Activated T-helper 2 cell treated with anti-CD3 and anti-CD28 coated beads, Interferon-gamma antibody, Interleukin-2, Interleukin-4, amounts not matched to agents 10 μg/mL and 5 μg/mL and 100 μg/mL, durations not matched to agents 14 hours and 24 hours and 36 hours (primary cell): Measurements from ENCODE around the gene IGSF3. TPM values are rescaled to one million over a fixed set of nuclear protein-coding genes. Genes with fewer than 3 reads are reported as not detected.
A peak's percentile ranks its signal among the peaks of the same experiment; 100 is the strongest.
"Not testable (repeated sequence)": the region's sequence is repeated elsewhere in the genome, so short reads cannot be mapped to it uniquely, and the experiment has no call there.

ENCODE experiments used
- DNase-seq: peaks from one replicate; pipeline ENCODE4 v3.0.0; 2021; ENCODE audit warnings: low spot score
- H3K27ac Mint-ChIP-seq: one replicate; pipeline ENCODE4 v1.8.0; 2021; ENCODE audit warnings: mixed read lengths
- H3K27me3 Mint-ChIP-seq: one replicate; pipeline ENCODE4 v1.8.0; 2021; ENCODE audit warnings: low read depth, mixed read lengths
- H3K36me3 Mint-ChIP-seq: one replicate; pipeline ENCODE4 v1.8.0; 2021; ENCODE audit warnings: low read depth, mixed read lengths
- H3K4me1 Mint-ChIP-seq: one replicate; pipeline ENCODE4 v1.8.0; 2021; ENCODE audit warnings: low read depth, mixed read lengths
- H3K4me3 Mint-ChIP-seq: one replicate; pipeline ENCODE4 v1.8.0; 2021; ENCODE audit warnings: low read depth, mild to moderate bottlenecking, moderate library complexity, mixed read lengths
- H3K9me3 Mint-ChIP-seq: one replicate; pipeline ENCODE4 v1.8.0; 2021; ENCODE audit warnings: mixed read lengths
- intact Hi-C: fragments of 100-400 bp; cut with micrococcal nuclease; formaldehyde crosslinking; loops from one replicate; pipeline ENCODE4 v1.15.1; 2023
- total RNA-seq: library from RNA; stranded (reverse); gene quantifications from 2 replicates; pipeline ENCODE4 v1.2.3, GENCODE V29; 2022

The IGSF3 gene
- total RNA-seq, 1 donor from 2014 or later: 4.6 TPM

GRCh38 chr1:116630057-116630456 is 37.5 kb downstream of the IGSF3 start:
- H3K4me1 Mint-ChIP-seq: peaks cover 33% of the 10 kb centered on the region
- DNase-seq, H3K27me3 Mint-ChIP-seq, H3K27ac Mint-ChIP-seq, H3K4me3 Mint-ChIP-seq, H3K9me3 Mint-ChIP-seq, H3K36me3 Mint-ChIP-seq, intact Hi-C loops: not testable (repeated sequence)

- intact Hi-C loops, H3K36me3 Mint-ChIP-seq, H3K27ac Mint-ChIP-seq: not testable (repeated sequence)
These were observed 38.1 kb downstream of the IGSF3 start for GRCh38 chr1:116629441-116629840.

GRCh38 chr1:116628448-116628847 is 39.1 kb downstream of the IGSF3 start:
- Mint-ChIP-seq H3K27ac (peak overlapping the region; percentile 50), H3K4me3 (no peak overlapping the region), H3K36me3 (no peaks in the 10 kb centered on the region), H3K9me3 (no peaks in the 10 kb centered on the region), H3K27me3 (no peaks in the 10 kb centered on the region), H3K4me1 (peaks cover 31% of the 10 kb centered on the region)
- intact Hi-C loops: no loop called here
- no peak for DNase-seq

More at GRCh38 chr1:116629441-116629840, 38.1 kb downstream of the IGSF3 start:
- peaks cover 34% of the 10 kb centered on the region for H3K4me1 Mint-ChIP-seq
- not testable (repeated sequence) for H3K9me3 Mint-ChIP-seq, H3K4me3 Mint-ChIP-seq, H3K27me3 Mint-ChIP-seq, DNase-seq

GRCh38 chr1:116627357-116627756 is 40.2 kb downstream of the IGSF3 start:
- peaks cover 28% of the 10 kb centered on the region for H3K4me1 Mint-ChIP-seq
- H3K9me3 Mint-ChIP-seq, intact Hi-C loops, H3K27ac Mint-ChIP-seq, H3K4me3 Mint-ChIP-seq, H3K36me3 Mint-ChIP-seq, DNase-seq, H3K27me3 Mint-ChIP-seq: not testable (repeated sequence)

- DNase-seq, H3K27me3 Mint-ChIP-seq, H3K4me3 Mint-ChIP-seq, intact Hi-C loops, H3K27ac Mint-ChIP-seq, H3K9me3 Mint-ChIP-seq, H3K36me3 Mint-ChIP-seq: not testable (repeated sequence)
- peaks cover 24% of the 10 kb centered on the region for H3K4me1 Mint-ChIP-seq
These were observed 40.6 kb downstream of the IGSF3 start for GRCh38 chr1:116626915-116627314.

GRCh38 chr1:116625155-116625554 is 42.4 kb downstream of the IGSF3 start:
- peaks cover 19% of the 10 kb centered on the region for H3K4me1 Mint-ChIP-seq

GRCh38 chr1:116624040-116624439 is 43.5 kb downstream of the IGSF3 start:
- Mint-ChIP-seq H3K9me3 (no peaks in the 10 kb centered on the region), H3K27ac (no peak overlapping the region), H3K36me3 (no peaks in the 10 kb centered on the region), H3K4me3 (no peak overlapping the region), H3K4me1 (peaks cover 17% of the 10 kb centered on the region), H3K27me3 (peaks cover 2% of the 10 kb centered on the region)
- DNase-seq: no peak
- intact Hi-C loops: no loop called here

More at GRCh38 chr1:116625155-116625554, 42.4 kb downstream of the IGSF3 start:
- H3K9me3 Mint-ChIP-seq, intact Hi-C loops, H3K27ac Mint-ChIP-seq, DNase-seq, H3K36me3 Mint-ChIP-seq, H3K4me3 Mint-ChIP-seq, H3K27me3 Mint-ChIP-seq: not testable (repeated sequence)

- H3K36me3 Mint-ChIP-seq, intact Hi-C loops, DNase-seq, H3K4me1 Mint-ChIP-seq, H3K27me3 Mint-ChIP-seq, H3K9me3 Mint-ChIP-seq, H3K4me3 Mint-ChIP-seq, H3K27ac Mint-ChIP-seq: not testable (repeated sequence)
These were observed 45.0 kb downstream of the IGSF3 start for GRCh38 chr1:116622496-116622895.

GRCh38 chr1:116621756-116622155 is 45.8 kb downstream of the IGSF3 start:
- H3K27ac Mint-ChIP-seq, H3K36me3 Mint-ChIP-seq, intact Hi-C loops, H3K27me3 Mint-ChIP-seq, H3K4me3 Mint-ChIP-seq, H3K9me3 Mint-ChIP-seq, H3K4me1 Mint-ChIP-seq, DNase-seq: not testable (repeated sequence)

- H3K4me1 Mint-ChIP-seq: not testable (repeated sequence)
These were observed 47.1 kb downstream of the IGSF3 start for GRCh38 chr1:116620392-116620791.

GRCh38 chr1:116619106-116619505 is 48.4 kb downstream of the IGSF3 start:
- DNase-seq, H3K4me3 Mint-ChIP-seq, intact Hi-C loops, H3K36me3 Mint-ChIP-seq, H3K27me3 Mint-ChIP-seq, H3K27ac Mint-ChIP-seq, H3K4me1 Mint-ChIP-seq, H3K9me3 Mint-ChIP-seq: not testable (repeated sequence)

More at GRCh38 chr1:116620392-116620791, 47.1 kb downstream of the IGSF3 start:
- intact Hi-C loops, DNase-seq, H3K27ac Mint-ChIP-seq, H3K9me3 Mint-ChIP-seq, H3K4me3 Mint-ChIP-seq, H3K36me3 Mint-ChIP-seq, H3K27me3 Mint-ChIP-seq: not testable (repeated sequence)

GRCh38 chr1:116617808-116618207 is 49.7 kb downstream of the IGSF3 start:
- DNase-seq, H3K27ac Mint-ChIP-seq, H3K4me1 Mint-ChIP-seq, H3K9me3 Mint-ChIP-seq, H3K4me3 Mint-ChIP-seq, H3K36me3 Mint-ChIP-seq, intact Hi-C loops, H3K27me3 Mint-ChIP-seq: not testable (repeated sequence)

GRCh38 chr1:116613825-116614224 is 53.7 kb downstream of the IGSF3 start:
- H3K4me1 Mint-ChIP-seq: peaks cover 15% of the 10 kb centered on the region
- H3K27me3 Mint-ChIP-seq, H3K9me3 Mint-ChIP-seq, DNase-seq, intact Hi-C loops, H3K4me3 Mint-ChIP-seq, H3K36me3 Mint-ChIP-seq, H3K27ac Mint-ChIP-seq: not testable (repeated sequence)

GRCh38 chr1:116609801-116610371 is 57.6 kb downstream of the IGSF3 start:
- H3K27ac Mint-ChIP-seq: peak overlapping the region; percentile 72
- H3K36me3 Mint-ChIP-seq, H3K9me3 Mint-ChIP-seq, intact Hi-C loops, DNase-seq, H3K27me3 Mint-ChIP-seq, H3K4me3 Mint-ChIP-seq: not testable (repeated sequence)
- H3K4me1 Mint-ChIP-seq: peaks cover 30% of the 10 kb centered on the region
